SK-N-SH (cell line): ENCODE measurements around the gene IL21R. TPM values are rescaled to one million over a fixed set of nuclear protein-coding genes. Genes with fewer than 3 reads are reported as not detected.

Experiments
- CTCF ChIA-PET: fragments of 300-600, 350-600 bp; formaldehyde crosslinking; extraction: SDS; loops from one replicate; lab custom pipeline; 2021; lab: Yijun Ruan, JAX
- POLR2A ChIA-PET: fragments of 350-600 bp; sonication (Branson Sonifier 250); formaldehyde crosslinking; extraction: SDS; loops from one replicate; lab custom pipeline; 2020; ENCODE audit warnings: antibody characterized with exemption, inconsistent platforms; lab: Yijun Ruan, JAX
- DNase-seq: peaks from one replicate; pipeline ENCODE4 v3.0.0; 2012
- H2AFZ ChIP-seq: fragments of 200-600 bp; sonication (generic); 2 replicates; pipeline ENCODE4 v1.8.1; 2016; ENCODE audit warnings: antibody characterized with exemption, mild to moderate bottlenecking, low read depth
- H3F3A ChIP-seq: fragments of 200-600 bp; sonication (generic); replicated peaks from 2 replicates; pipeline ENCODE3; 2016; ENCODE audit warnings: antibody characterized with exemption, mild to moderate bottlenecking; ENCODE audit not compliant: insufficient read depth
- H3K27ac ChIP-seq, 2 experiments: fragments of 200-500 bp in 1 of 2; fragments of 200-600 bp in 1 of 2; sonication (Bioruptor generic) in 1 of 2; sonication (generic), shearing (Covaris generic) in 1 of 2; 2 replicates each; pipeline versions ENCODE4 v1.5.1 to v1.6.1; 2014 to 2016; ENCODE audit warnings: low read depth in 2 of 2, inconsistent platforms in 1 of 2, low read length in 1 of 2, mild to moderate bottlenecking in 1 of 2, mixed read lengths in 1 of 2
- H3K27me3 ChIP-seq: fragments of 200-600 bp; sonication (generic), shearing (Covaris generic); 2 replicates; pipeline ENCODE4 v1.6.1; 2016; ENCODE audit warnings: mixed run types; ENCODE audit not compliant: insufficient read depth
- H3K36me3 ChIP-seq, 2 experiments: fragments of 200-500 bp in 1 of 2; fragments of 200-600 bp in 1 of 2; sonication (Bioruptor generic) in 1 of 2; sonication (generic) in 1 of 2; replicated peaks in 1 of 2; 2 replicates each; pipeline versions ENCODE3 to v1.5.1; 2014 to 2016; ENCODE audit warnings: low read length in 1 of 2, mild to moderate bottlenecking in 1 of 2; ENCODE audit not compliant: insufficient read depth in 2 of 2, control insufficient read depth in 1 of 2
- H3K4me1 ChIP-seq, 2 experiments: fragments of 200-500 bp in 1 of 2; fragments of 200-600 bp in 1 of 2; sonication (Bioruptor generic) in 1 of 2; sonication (generic), shearing (Covaris generic) in 1 of 2; 2 replicates each; pipeline versions ENCODE4 v1.5.1 to v1.6.1; 2014 to 2016; ENCODE audit warnings: low read depth in 1 of 2, low read length in 1 of 2, mixed run types in 1 of 2; ENCODE audit not compliant: insufficient read depth in 2 of 2, control insufficient read depth in 1 of 2
- H3K4me2 ChIP-seq: fragments of 200-600 bp; sonication (generic), shearing (Covaris generic); 2 replicates; pipeline ENCODE4 v1.6.1; 2017; ENCODE audit warnings: mixed run types
- H3K4me3 ChIP-seq, 2 experiments: fragments of 200-500 bp in 1 of 2; fragments of 200-600 bp in 1 of 2; sonication (Bioruptor generic) in 1 of 2; sonication (generic), shearing (Covaris generic) in 1 of 2; 2 replicates each; pipeline versions ENCODE4 v1.5.1 to v1.8.1; 2014 to 2016; ENCODE audit warnings: low read depth in 2 of 2, inconsistent platforms in 1 of 2, low read length in 1 of 2, mild to moderate bottlenecking in 1 of 2, mixed read lengths in 1 of 2, moderate library complexity in 1 of 2
- H3K79me2 ChIP-seq: fragments of 200-600 bp; sonication (generic); 2 replicates; pipeline ENCODE4 v1.8.1; 2017; ENCODE audit warnings: mild to moderate bottlenecking; ENCODE audit not compliant: insufficient read depth
- H3K9ac ChIP-seq: fragments of 200-600 bp; sonication (generic); 2 replicates; pipeline ENCODE4 v1.6.1; 2017; ENCODE audit warnings: mixed run types
- H3K9me2 ChIP-seq: fragments of 200-600 bp; sonication (generic); 2 replicates; pipeline ENCODE4 v1.6.1; 2017; ENCODE audit warnings: mixed run types
- H3K9me3 ChIP-seq: fragments of 200-600 bp; sonication (generic); 2 replicates; pipeline ENCODE4 v1.6.1; 2017; ENCODE audit warnings: mixed run types, mild to moderate bottlenecking, moderate library complexity
- H4K20me1 ChIP-seq: fragments of 200-600 bp; sonication (generic); 2 replicates; pipeline ENCODE4 v1.6.1; 2017; ENCODE audit warnings: mild to moderate bottlenecking, mixed run types; ENCODE audit not compliant: insufficient read depth
- CTCF ChIP-seq: fragments of 200-600 bp; sonication (generic); IDR thresholded peaks from 2 replicates; pipeline ENCODE4 v1.6.1; 2017; ENCODE audit warnings: antibody characterized with exemption, mild to moderate bottlenecking, moderate library complexity
- EP300 ChIP-seq, 2 experiments: IDR thresholded peaks; 2 replicates each; pipeline versions ENCODE4 v1.4.0 to v1.6.1; 2012; ENCODE audit warnings: borderline replicate concordance in 1 of 2, low read depth in 1 of 2, low read length in 1 of 2
- FOSL2 ChIP-seq: IDR thresholded peaks from 2 replicates; pipeline ENCODE4 v1.4.0; 2012; ENCODE audit warnings: low read depth, mild to moderate bottlenecking, moderate library complexity, borderline replicate concordance
- FOXJ3 ChIP-seq: sonication (generic); formaldehyde crosslinking; IDR thresholded peaks from 2 replicates; pipeline ENCODE4 v1.5.1; 2020; ENCODE audit warnings: mild to moderate bottlenecking, missing genetic modification reagents
- GABPA ChIP-seq: IDR thresholded peaks from 2 replicates; pipeline ENCODE4 v1.4.0; 2012; ENCODE audit warnings: low read depth, mild to moderate bottlenecking
- MXI1 ChIP-seq: IDR thresholded peaks from 2 replicates; pipeline ENCODE4 v1.6.1; 2012; ENCODE audit warnings: mild to moderate bottlenecking, low read depth, low read length, improper control_type of control experiment
- NFIC ChIP-seq: IDR thresholded peaks from 2 replicates; pipeline ENCODE4 v1.4.0; 2012; ENCODE audit warnings: borderline replicate concordance
- RCOR1 ChIP-seq: fragments of 150-350 bp; IDR thresholded peaks from 2 replicates; pipeline ENCODE4 v1.6.1; 2017; ENCODE audit warnings: antibody characterized with exemption, low read length
- REST ChIP-seq: IDR thresholded peaks from 2 replicates; pipeline ENCODE4 v1.6.1; 2012; ENCODE audit warnings: mild to moderate bottlenecking, low read depth, low read length, moderate library complexity
- RFX5 ChIP-seq: IDR thresholded peaks from 2 replicates; pipeline ENCODE4 v1.6.1; 2012; ENCODE audit warnings: mild to moderate bottlenecking, improper control_type of control experiment, low read length
- RXRA ChIP-seq: IDR thresholded peaks from 2 replicates; pipeline ENCODE4 v1.4.0; 2012; ENCODE audit warnings: low read depth, mild to moderate bottlenecking, borderline replicate concordance
- SMC3 ChIP-seq: IDR thresholded peaks from 2 replicates; pipeline ENCODE4 v1.6.1; 2012; ENCODE audit warnings: low read depth, low read length, improper control_type of control experiment
- TAF1 ChIP-seq: IDR thresholded peaks from 2 replicates; pipeline ENCODE4 v1.6.1; 2012; ENCODE audit warnings: low read depth, mild to moderate bottlenecking, low read length, moderate library complexity, borderline replicate concordance
- TCF12 ChIP-seq: IDR thresholded peaks from 2 replicates; pipeline ENCODE4 v1.4.0; 2012
- USF1 ChIP-seq: IDR thresholded peaks from 2 replicates; pipeline ENCODE4 v1.4.0; 2012; ENCODE audit warnings: low read depth, borderline replicate concordance
- YY1 ChIP-seq: IDR thresholded peaks from 2 replicates; pipeline ENCODE4 v1.4.0; 2012; ENCODE audit warnings: low read depth, mild to moderate bottlenecking
- ZBTB33 ChIP-seq: IDR thresholded peaks from 2 replicates; pipeline ENCODE4 v1.4.0; 2012; ENCODE audit warnings: low read depth, borderline replicate concordance
- WGBS: methylation state at CpG from one replicate; pipeline ENCODE4 v1.1.6; 2017; ENCODE audit warnings: low lambda C conversion rate; 5-methylcytosine and 5-hydroxymethylcytosine counted together
- polyA plus RNA-seq, 3 experiments: library from polyadenylated mRNA; depleted of rRNA; stranded (reverse); fragments of >200 nt; gene quantifications; 2 replicates each; pipeline ENCODE4 v1.2.3, GENCODE V29; 2012

Gene IL21R
- polyA plus RNA-seq, 1 of the 3 experiments (the other 2 are of a cell fraction) = 0.13 TPM

- H3K27me3 ChIP-seq = no peaks in the 10 kb centered on the region
- no peaks in the 10 kb centered on the region for H3K79me2 ChIP-seq
- H3K4me2 ChIP-seq = no peak overlapping the region
- no peak overlapping the region for H2AFZ ChIP-seq
- H3K9me2 ChIP-seq = no peaks in the 10 kb centered on the region
- no peaks in the 10 kb centered on the region for H4K20me1 ChIP-seq
- peaks cover 2% of the 10 kb centered on the region for H3F3A ChIP-seq
- no peak for TF ChIP-seq YY1
- TF ChIP-seq EP300 (IDR thresholded peaks at IDR 0.05; ENCODE audit: borderline replicate concordance in 1 of 2, low read depth in 1 of 2, low read length in 1 of 2) = no peak
- TF ChIP-seq MXI1 = no peak
- TF ChIP-seq RCOR1 = no peak
- no peak for TF ChIP-seq FOXJ3 (CRISPR knock-in tag)
- no peak for TF ChIP-seq TAF1
- no peak for TF ChIP-seq GABPA
- no peak for TF ChIP-seq ZBTB33
- TF ChIP-seq TCF12 = no peak
- no peak for TF ChIP-seq RFX5
- no peak for TF ChIP-seq USF1
- TF ChIP-seq SMC3 = no peak
- TF ChIP-seq FOSL2 = no peak
- no peak for TF ChIP-seq CTCF
- no peak for TF ChIP-seq NFIC
- no peak for TF ChIP-seq RXRA
- TF ChIP-seq REST = no peak
- no peaks in the 10 kb centered on the region for H3K9me3 ChIP-seq
- CTCF ChIA-PET = interaction anchor here (0.9 to 1.0 kb wide), 2 partner anchors 226 to 282 kb away, joined by 3 read pairs; no protein-coding TSS in a partner anchor
- no peak for DNase-seq
- H3K36me3 ChIP-seq = peaks cover 23 to 71% of the 10 kb centered on the region in 2 experiments
- no peak overlapping the region for H3K4me3 ChIP-seq
- no peak overlapping the region for H3K27ac ChIP-seq
- H3K4me1 ChIP-seq = no peaks in the 10 kb centered on the region; a peak in 1 of 4 replicates
- H3K9ac ChIP-seq = no peak overlapping the region
- POLR2A ChIA-PET = interaction anchor here (0.5 kb wide), 1 partner anchor 38 kb away, joined by 3 read pairs; no protein-coding TSS in a partner anchor
- whole genome bisulfite sequencing = 79% methylated on average over 8 of the region's 16 CpGs
These were observed 59.7 kb downstream of the IL21R start for GRCh38 chr16:27461483-27462171.
